ENCODE data around the gene USP22. TPM values are rescaled to one million over a fixed set of nuclear protein-coding genes. Genes with fewer than 3 reads are reported as not detected.

Gene USP22
- total and polyA plus RNA-seq, 8 donors, result 157 to 229 (median 202) TPM

GRCh38 chr17:21039839-21040575 is 2.8 kb downstream of the USP22 start:
- Histone ChIP-seq H3K9me3 (no peaks in the 10 kb centered on the region), H3K27ac (peak overlapping the region; percentile 99 to 100), H3K36me3 (peaks cover 0 to 9% of the 10 kb centered on the region in 2 donors), H3K4me1 (peaks cover 43 to 70% of the 10 kb centered on the region in 2 donors), H3K27me3 (no peaks in the 10 kb centered on the region), H3K4me3 (peak overlapping the region in 1 of 2 donors; percentile 97)
- DNase-seq (peak in 2 of 4 donors; percentile 13 to 52), ATAC-seq (no peak)
- TF ChIP-seq CTCF (IDR thresholded peaks at IDR 0.05), result peak in 1 of 2 donors; percentile 21
- intact Hi-C loops (cut with DNase I), result no loop called here

DNA sequence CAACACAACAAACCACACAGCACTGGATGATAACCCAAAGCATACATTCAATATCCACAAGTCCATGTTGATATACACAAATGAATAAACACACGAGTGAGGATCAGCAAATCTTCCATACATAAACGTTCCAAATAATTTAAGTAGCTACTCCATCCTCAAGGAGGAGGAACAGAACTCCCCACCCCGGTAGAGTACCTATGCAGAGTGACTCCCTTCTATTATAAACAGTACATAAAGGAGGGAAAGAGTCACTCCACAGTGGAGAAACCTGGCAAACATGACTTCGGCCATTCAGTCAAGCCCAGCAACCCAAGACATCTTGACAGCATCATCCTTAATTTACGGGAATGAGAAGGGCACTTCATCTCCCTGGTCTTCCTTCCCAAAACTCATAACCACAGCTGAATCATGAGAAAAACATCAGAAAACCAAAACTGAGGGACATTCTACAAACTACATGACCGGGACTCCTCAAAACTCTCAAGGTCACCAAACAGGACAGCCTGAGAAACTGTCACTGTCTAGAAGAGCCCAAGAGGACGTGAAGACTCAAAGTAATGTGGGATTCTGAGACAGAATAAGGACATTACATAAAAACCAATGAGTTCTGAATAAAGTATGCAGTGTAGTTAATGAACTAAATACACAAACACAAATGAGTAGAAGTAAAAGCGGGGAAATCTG is 5.6 kb downstream of the USP22 start:
- no peaks in the 10 kb centered on the region for H3K9me3 ChIP-seq
- peaks cover 61 to 89% of the 10 kb centered on the region in 2 donors for H3K4me1 ChIP-seq
- no peak overlapping the region for H3K4me3 ChIP-seq
- DNase-seq, result no peak
- H3K27me3 ChIP-seq, result no peaks in the 10 kb centered on the region
- no peak for ATAC-seq
- peaks cover 0 to 14% of the 10 kb centered on the region in 2 donors for H3K36me3 ChIP-seq
- intact Hi-C loops (cut with DNase I), result no loop called here
- no peak overlapping the region for H3K27ac ChIP-seq
- TF ChIP-seq CTCF (IDR thresholded peaks at IDR 0.05), result no peak

GRCh38 chr17:21036361-21036881 is 6.4 kb downstream of the USP22 start:
- H3K4me1 ChIP-seq, result peaks cover 63 to 97% of the 10 kb centered on the region in 2 donors
- H3K36me3 ChIP-seq, result peaks cover 0 to 17% of the 10 kb centered on the region in 2 donors
- DNase-seq, result no peak
- H3K9me3 ChIP-seq, result no peaks in the 10 kb centered on the region
- no peak for TF ChIP-seq CTCF (IDR thresholded peaks at IDR 0.05)
- ATAC-seq, result no peak
- H3K27me3 ChIP-seq, result no peaks in the 10 kb centered on the region
- peak overlapping the region in 1 of 2 donors; percentile 42 for H3K27ac ChIP-seq
- intact Hi-C loops (cut with DNase I), result no loop called here
- H3K4me3 ChIP-seq, result no peak overlapping the region

GRCh38 chr17:21035406-21035805 is 7.4 kb downstream of the USP22 start:
- H3K27me3 ChIP-seq, result no peaks in the 10 kb centered on the region
- H3K27ac ChIP-seq, result peak overlapping the region in 1 of 2 donors; percentile 42
- H3K4me1 ChIP-seq, result peaks cover 63 to 95% of the 10 kb centered on the region in 2 donors
- no peak overlapping the region for H3K4me3 ChIP-seq
- DNase-seq, result no peak
- no peaks in the 10 kb centered on the region for H3K9me3 ChIP-seq
- no peak for TF ChIP-seq CTCF (IDR thresholded peaks at IDR 0.05)
- peaks cover 0 to 17% of the 10 kb centered on the region in 2 donors for H3K36me3 ChIP-seq
- intact Hi-C loops (cut with DNase I), result no loop called here
- ATAC-seq, result no peak
